ENCODE results near the gene STOML1. TPM values are rescaled to one million over a fixed set of nuclear protein-coding genes. Genes with fewer than 3 reads are reported as not detected.
"Not testable (repeated sequence)": the region's sequence is repeated elsewhere in the genome, so short reads cannot be mapped to it uniquely, and the experiment has no call there.

STOML1 gene
- total RNA-seq, 4 donors from 2014 or later = 16.6 to 29.1 (median 21.5) TPM

GRCh38 chr15:73939138-73939537 lies 53.0 kb downstream of the STOML1 start:
- no peaks in the 10 kb centered on the region for H3K36me3 ChIP-seq
- no peaks in the 10 kb centered on the region for H3K9me3 ChIP-seq
- no peaks in the 10 kb centered on the region for H3K27me3 ChIP-seq
- H3K27ac ChIP-seq = no peak overlapping the region
- DNase-seq (ENCODE audit: low spot score in 2 of 2) = no peak
- 43 to 64% methylated on average over 4 of the region's 4 CpGs for WGBS, 2 donors
- H3K4me1 ChIP-seq = peaks cover 0 to 46% (median 9%) of the 10 kb centered on the region in 4 donors
- H3K4me3 ChIP-seq = no peak overlapping the region
- TF ChIP-seq POLR2A (IDR thresholded peaks at IDR 0.05) = no peak
- TF ChIP-seq CTCF (IDR thresholded peaks at IDR 0.05) = no peak
- TF ChIP-seq EP300 (IDR thresholded peaks at IDR 0.05) = no peak

- H3K4me1 ChIP-seq = peaks cover 0 to 46% (median 9%) of the 10 kb centered on the region in 4 donors
- not testable (repeated sequence) for H3K36me3 ChIP-seq; H3K27ac ChIP-seq; DNase-seq (ENCODE audit: low spot score in 2 of 2); H3K27me3 ChIP-seq; H3K9me3 ChIP-seq; H3K4me3 ChIP-seq
- WGBS, 2 donors = 85 to 95% methylated on average over 5 to 8 of the region's 8 CpGs
These were observed 53.6 kb downstream of the STOML1 start for GRCh38 chr15:73938516-73938915.

GRCh38 chr15:73937726-73938125 lies 54.4 kb downstream of the STOML1 start:
- no peaks in the 10 kb centered on the region for H3K36me3 ChIP-seq
- no peak overlapping the region for H3K4me3 ChIP-seq
- no peaks in the 10 kb centered on the region for H3K9me3 ChIP-seq
- H3K4me1 ChIP-seq = peaks cover 0 to 45% (median 9%) of the 10 kb centered on the region in 4 donors
- no peak overlapping the region for H3K27ac ChIP-seq
- DNase-seq (ENCODE audit: low spot score in 2 of 2) = no peak
- TF ChIP-seq CTCF (IDR thresholded peaks at IDR 0.05) (no peak), EP300 (IDR thresholded peaks at IDR 0.05) (no peak), POLR2A (IDR thresholded peaks at IDR 0.05) (no peak)
- 98% methylated on average over 11 of the region's 11 CpGs for WGBS, 2 donors
- no peaks in the 10 kb centered on the region for H3K27me3 ChIP-seq

- H3K36me3 ChIP-seq = no peaks in the 10 kb centered on the region
- H3K9me3 ChIP-seq = no peaks in the 10 kb centered on the region
- 75 to 84% methylated on average over 9 of the region's 10 CpGs for WGBS, 2 donors
- no peak for DNase-seq (ENCODE audit: low spot score in 2 of 2)
- peaks cover 0 to 41% (median 9%) of the 10 kb centered on the region in 4 donors for H3K4me1 ChIP-seq
- peak overlapping the region in 1 of 4 donors; percentile 50 for H3K27ac ChIP-seq
- no peaks in the 10 kb centered on the region for H3K27me3 ChIP-seq
- no peak overlapping the region for H3K4me3 ChIP-seq
- TF ChIP-seq EP300 (IDR thresholded peaks at IDR 0.05) = no peak
- no peak for TF ChIP-seq CTCF (IDR thresholded peaks at IDR 0.05)
- no peak for TF ChIP-seq POLR2A (IDR thresholded peaks at IDR 0.05)
These were observed 54.8 kb downstream of the STOML1 start for GRCh38 chr15:73937296-73937695.

- Histone ChIP-seq H3K4me1 (peaks cover 0 to 35% (median 9%) of the 10 kb centered on the region in 4 donors), H3K27ac (peak overlapping the region in 3 of 4 donors; percentile 12 to 50 (median 28))
- 54 to 62% methylated on average over 12 of the region's 12 CpGs for WGBS, 2 donors
These were observed 55.4 kb downstream of the STOML1 start for GRCh38 chr15:73936588-73937290.

More at GRCh38 chr15:73936588-73937290, 55.4 kb downstream of the STOML1 start:
- no peak overlapping the region for H3K4me3 ChIP-seq
- no peaks in the 10 kb centered on the region for H3K27me3 ChIP-seq
- no peaks in the 10 kb centered on the region for H3K9me3 ChIP-seq
- no peak for TF ChIP-seq CTCF (IDR thresholded peaks at IDR 0.05)
- no peak for TF ChIP-seq EP300 (IDR thresholded peaks at IDR 0.05)
- TF ChIP-seq POLR2A (IDR thresholded peaks at IDR 0.05) = no peak
- H3K36me3 ChIP-seq = no peaks in the 10 kb centered on the region
- DNase-seq (ENCODE audit: low spot score in 2 of 2) = no peak
